WTC11 (cell line): ENCODE data around the gene UPF1.

Source experiments
- CTCF ChIP-seq: fragments of 200-600 bp; IDR thresholded peaks from 2 replicates; pipeline ENCODE4 v1.8.0; 2022; ENCODE audit warnings: antibody characterized with exemption
- ETV6 ChIP-seq: sonication (generic); formaldehyde crosslinking; IDR thresholded peaks from 2 replicates; pipeline ENCODE4 v1.8.1; 2022; ENCODE audit warnings: mild to moderate bottlenecking, missing genetic modification reagents
- MAX ChIP-seq: sonication (generic); formaldehyde crosslinking; IDR thresholded peaks from 2 replicates; pipeline ENCODE4 v1.8.0; 2022; ENCODE audit warnings: mild to moderate bottlenecking, missing genetic modification reagents
- TEAD1 ChIP-seq: sonication (generic); formaldehyde crosslinking; IDR thresholded peaks from 2 replicates; pipeline ENCODE4 v1.8.0; 2022; ENCODE audit warnings: mild to moderate bottlenecking, missing genetic modification reagents
- TF ChIP-seq, protein P1 (sequence below): sonication (generic); formaldehyde crosslinking; IDR thresholded peaks from 2 replicates; pipeline ENCODE4 v1.8.1; 2023; ENCODE audit warnings: mild to moderate bottlenecking, missing genetic modification reagents, moderate library complexity
- TF ChIP-seq, protein P2 (sequence below): sonication (generic); formaldehyde crosslinking; IDR thresholded peaks from 2 replicates; pipeline ENCODE4 v1.8.1; 2023; ENCODE audit warnings: mild to moderate bottlenecking, moderate library complexity, missing genetic modification reagents

GRCh38 chr19:18839465-18840287 lies 7.9 kb downstream of the UPF1 start:
- TF ChIP-seq CTCF = no peak
- TF ChIP-seq ETV6 (CRISPR knock-in tag) = no peak
- no peak for TF ChIP-seq TEAD1 (CRISPR knock-in tag)
- TF ChIP-seq, protein P1, sequence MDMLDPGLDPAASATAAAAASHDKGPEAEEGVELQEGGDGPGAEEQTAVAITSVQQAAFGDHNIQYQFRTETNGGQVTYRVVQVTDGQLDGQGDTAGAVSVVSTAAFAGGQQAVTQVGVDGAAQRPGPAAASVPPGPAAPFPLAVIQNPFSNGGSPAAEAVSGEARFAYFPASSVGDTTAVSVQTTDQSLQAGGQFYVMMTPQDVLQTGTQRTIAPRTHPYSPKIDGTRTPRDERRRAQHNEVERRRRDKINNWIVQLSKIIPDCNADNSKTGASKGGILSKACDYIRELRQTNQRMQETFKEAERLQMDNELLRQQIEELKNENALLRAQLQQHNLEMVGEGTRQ (CRISPR knock-in tag) = no peak
- TF ChIP-seq MAX = no peak
- TF ChIP-seq, protein P2, sequence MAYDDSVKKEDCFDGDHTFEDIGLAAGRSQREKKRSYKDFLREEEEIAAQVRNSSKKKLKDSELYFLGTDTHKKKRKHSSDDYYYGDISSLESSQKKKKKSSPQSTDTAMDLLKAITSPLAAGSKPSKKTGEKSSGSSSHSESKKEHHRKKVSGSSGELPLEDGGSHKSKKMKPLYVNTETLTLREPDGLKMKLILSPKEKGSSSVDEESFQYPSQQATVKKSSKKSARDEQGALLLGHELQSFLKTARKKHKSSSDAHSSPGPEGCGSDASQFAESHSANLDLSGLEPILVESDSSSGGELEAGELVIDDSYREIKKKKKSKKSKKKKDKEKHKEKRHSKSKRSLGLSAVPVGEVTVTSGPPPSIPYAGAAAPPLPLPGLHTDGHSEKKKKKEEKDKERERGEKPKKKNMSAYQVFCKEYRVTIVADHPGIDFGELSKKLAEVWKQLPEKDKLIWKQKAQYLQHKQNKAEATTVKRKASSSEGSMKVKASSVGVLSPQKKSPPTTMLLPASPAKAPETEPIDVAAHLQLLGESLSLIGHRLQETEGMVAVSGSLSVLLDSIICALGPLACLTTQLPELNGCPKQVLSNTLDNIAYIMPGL = no peak
